Measurements from ENCODE around the gene ANO2.
"Not testable (repeated sequence)": the region's sequence is repeated elsewhere in the genome, so short reads cannot be mapped to it uniquely, and the experiment has no call there.

The ANO2 gene

GRCh38 chr12:5669624-5670023 lies 275.4 kb downstream of the ANO2 start:
- DNase-seq (ENCODE audit: low read depth, low spot score), result not testable (repeated sequence)

DNA sequence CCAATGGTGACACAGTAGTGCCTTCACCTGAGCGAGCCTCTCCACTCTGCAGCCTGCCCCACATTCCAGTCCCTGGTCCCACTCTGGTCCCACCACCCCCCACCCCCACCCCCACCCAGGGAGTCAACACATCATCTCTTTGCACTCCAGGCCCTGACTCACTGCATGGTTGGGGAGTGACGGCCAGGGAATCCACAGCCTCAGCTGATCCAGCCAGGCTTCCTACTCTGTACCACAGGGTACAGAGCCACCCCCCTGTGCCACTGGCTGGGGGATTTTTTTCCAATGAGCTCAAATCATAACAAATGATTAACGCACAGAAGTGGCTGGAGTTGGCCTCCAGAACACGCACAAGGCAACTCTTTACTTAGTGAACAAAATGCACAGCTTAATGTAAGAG lies 279.4 kb downstream of the ANO2 start:
- DNase-seq (ENCODE audit: low read depth, low spot score), result no peak

DNA sequence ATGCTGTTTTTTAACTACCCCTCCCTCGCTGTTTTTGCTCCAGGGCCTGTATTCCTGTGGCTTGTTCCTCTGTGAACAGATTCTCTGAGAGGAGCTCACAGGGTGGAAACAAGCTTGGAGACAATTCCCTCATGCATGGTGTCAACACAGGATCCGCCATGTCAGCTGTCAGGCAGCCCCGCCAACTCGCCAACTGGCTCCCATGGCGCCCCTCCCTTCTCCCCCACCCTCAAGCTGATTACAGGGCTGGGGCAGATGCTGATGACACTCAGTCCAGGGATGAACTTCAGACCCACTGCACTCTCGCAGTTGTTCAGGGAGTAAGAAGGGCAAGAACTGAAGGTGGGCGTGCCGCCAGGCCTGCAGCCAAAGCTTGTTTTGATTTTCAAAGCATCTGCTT lies 283.2 kb downstream of the ANO2 start:
- no peak for DNase-seq (ENCODE audit: low read depth, low spot score)

- no peak for DNase-seq (ENCODE audit: low read depth, low spot score)
Observed at GRCh38 chr12:5660238-5660637, 284.8 kb downstream of the ANO2 start.

GRCh38 chr12:5658339-5658941 lies 286.6 kb downstream of the ANO2 start:
- not testable (repeated sequence) for DNase-seq (ENCODE audit: low read depth, low spot score)

GRCh38 chr12:5656836-5657235 lies 288.2 kb downstream of the ANO2 start:
- no peak for DNase-seq (ENCODE audit: low read depth, low spot score)

- DNase-seq (ENCODE audit: low read depth, low spot score), result no peak
Observed at GRCh38 chr12:5655120-5655519, 289.9 kb downstream of the ANO2 start.

DNA sequence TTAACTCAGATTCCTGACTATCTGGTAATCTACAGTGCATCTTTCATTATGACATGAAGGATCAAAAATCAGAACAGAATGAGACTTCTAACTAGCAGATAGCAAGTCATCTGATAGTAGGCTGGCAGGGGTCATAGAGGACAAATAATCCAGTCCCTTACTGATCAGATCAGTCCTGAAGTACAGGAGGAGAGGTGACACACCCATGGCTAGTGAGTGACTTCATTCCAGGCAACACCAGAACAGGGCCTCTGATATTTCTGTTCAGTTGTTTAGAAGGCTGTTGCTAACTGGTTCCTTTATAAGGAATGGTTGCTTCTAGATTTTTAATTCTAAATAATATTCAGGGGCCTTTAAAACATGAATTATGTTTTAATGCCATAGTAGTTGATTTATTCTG lies 291.0 kb downstream of the ANO2 start:
- DNase-seq (ENCODE audit: low read depth, low spot score), result no peak

- DNase-seq (ENCODE audit: low read depth, low spot score), result no peak
Observed at GRCh38 chr12:5650829-5651461, 294.1 kb downstream of the ANO2 start.

DNA sequence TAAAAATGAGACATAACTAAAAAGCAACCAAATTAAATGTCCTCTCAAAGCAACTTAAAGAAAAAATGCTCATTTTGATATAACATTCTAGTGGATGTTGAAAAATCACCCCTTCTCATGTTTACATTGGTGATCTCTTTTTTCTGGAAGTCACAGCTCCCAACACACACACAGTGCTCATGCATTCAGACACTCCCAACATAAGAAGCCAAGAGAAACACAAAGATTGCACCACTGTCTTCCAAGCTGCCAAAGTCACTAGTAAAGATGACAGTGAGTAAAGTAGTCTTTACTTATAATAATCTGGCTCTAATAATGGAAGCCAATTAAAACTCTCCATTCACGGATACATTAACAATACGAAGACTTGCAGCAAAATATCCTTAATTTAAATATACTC lies 294.8 kb downstream of the ANO2 start:
- no peak for DNase-seq (ENCODE audit: low read depth, low spot score)

GRCh38 chr12:5648692-5649359 lies 296.2 kb downstream of the ANO2 start:
- no peak for DNase-seq (ENCODE audit: low read depth, low spot score)

- DNase-seq (ENCODE audit: low read depth, low spot score), result no peak
Observed at GRCh38 chr12:5643266-5643665, 301.8 kb downstream of the ANO2 start.

DNA sequence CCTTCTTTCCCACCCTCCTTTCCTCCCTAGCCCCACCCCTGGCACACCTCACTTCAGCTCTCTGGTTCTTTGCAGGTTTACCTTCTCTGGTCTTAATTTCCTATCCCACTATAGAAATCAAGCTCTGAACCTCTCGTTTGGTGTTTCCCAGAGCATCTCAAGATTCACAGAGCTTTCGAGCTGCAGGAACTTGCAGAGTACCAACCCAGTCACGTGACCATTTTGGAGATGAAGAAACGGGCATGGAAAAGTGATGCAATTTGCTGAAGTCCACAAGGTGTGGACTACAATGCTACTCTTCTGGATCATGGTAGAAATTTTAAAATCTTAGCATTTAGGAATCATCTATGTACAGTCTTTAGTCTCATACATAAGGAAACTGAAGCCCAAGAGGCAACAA lies 307.4 kb downstream of the ANO2 start:
- DNase-seq (ENCODE audit: low read depth, low spot score), result no peak

DNA sequence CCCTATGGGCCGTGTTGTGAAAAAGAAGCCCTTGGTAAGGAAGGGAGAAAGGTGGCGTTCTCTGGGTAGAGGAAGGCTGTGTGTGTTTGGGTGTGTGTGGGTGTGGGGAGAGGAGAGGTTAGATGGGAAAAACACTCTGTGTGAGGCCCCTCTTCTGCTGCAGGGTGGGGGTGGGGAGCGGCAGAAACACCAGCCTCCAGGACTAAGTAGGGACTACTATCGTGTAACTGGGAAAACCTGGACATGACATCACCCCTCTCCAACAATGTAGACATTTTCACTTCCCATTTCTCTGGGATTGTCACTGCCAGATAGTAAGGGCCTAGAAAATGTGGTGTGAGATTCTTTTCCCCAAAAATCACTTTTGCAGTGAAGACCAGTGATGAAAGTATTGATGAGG lies 308.2 kb downstream of the ANO2 start:
- DNase-seq (ENCODE audit: low read depth, low spot score), result no peak

GRCh38 chr12:5633106-5633505 lies 312.0 kb downstream of the ANO2 start:
- DNase-seq (ENCODE audit: low read depth, low spot score), result no peak

- no peak for DNase-seq (ENCODE audit: low read depth, low spot score)
Observed at GRCh38 chr12:5632453-5632852, 312.6 kb downstream of the ANO2 start.

- no peak for DNase-seq (ENCODE audit: low read depth, low spot score)
Observed at GRCh38 chr12:5631497-5631896, 313.6 kb downstream of the ANO2 start.

DNA sequence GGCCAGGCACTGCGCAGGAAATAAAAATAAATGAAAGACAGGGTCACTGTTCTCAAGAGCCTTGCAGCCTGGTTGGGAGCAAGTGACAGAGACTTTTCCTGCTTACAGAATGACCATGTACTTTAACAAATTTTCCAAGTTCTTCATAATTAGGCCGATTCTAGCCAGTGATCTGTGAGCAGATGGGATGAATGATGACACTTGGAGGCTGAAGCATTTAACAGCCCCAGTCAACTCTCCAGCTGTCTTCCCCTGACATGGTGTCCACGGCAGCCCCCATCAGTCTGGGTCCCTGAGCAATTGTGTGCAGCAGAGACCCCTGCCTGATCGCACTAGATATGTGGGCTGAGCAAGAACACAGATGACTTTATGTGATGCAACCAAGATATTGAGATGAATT lies 314.3 kb downstream of the ANO2 start:
- DNase-seq (ENCODE audit: low read depth, low spot score), result no peak

DNA sequence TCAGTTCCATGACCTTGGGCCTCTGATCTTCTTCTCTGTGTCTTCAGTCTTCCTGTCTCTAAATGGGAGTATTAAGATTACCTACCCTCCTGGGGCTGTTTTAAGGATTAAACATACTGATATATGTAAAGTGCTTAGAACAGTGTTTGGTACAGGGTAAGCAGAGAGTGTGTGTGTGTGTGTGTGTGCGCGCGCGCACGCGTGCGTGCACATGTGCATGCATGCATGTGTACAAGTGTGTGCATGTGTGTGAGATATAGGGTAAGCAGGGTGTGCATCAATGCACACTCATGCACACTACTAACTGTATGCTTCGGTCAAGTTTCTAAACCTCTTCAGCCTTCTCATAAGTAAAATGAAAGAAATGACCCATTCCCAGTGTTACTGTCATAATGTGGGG lies 316.6 kb downstream of the ANO2 start:
- DNase-seq (ENCODE audit: low read depth, low spot score), result no peak

- no peak for DNase-seq (ENCODE audit: low read depth, low spot score)
Observed at GRCh38 chr12:5627053-5627630, 317.9 kb downstream of the ANO2 start.

GRCh38 chr12:5626151-5626550 lies 318.9 kb downstream of the ANO2 start:
- DNase-seq (ENCODE audit: low read depth, low spot score), result no peak

GRCh38 chr12:5624486-5625272 lies 320.4 kb downstream of the ANO2 start:
- no peak for DNase-seq (ENCODE audit: low read depth, low spot score)

Data from brain pericyte (primary cell).